Erythroblast (primary cell): ENCODE measurements around the gene STK32C.

Source experiments
- DNase-seq, 2 experiments: peaks; one replicate each; lab custom pipeline; 2025; lab: John Stamatoyannopoulos, UW
- GATA1 ChIP-seq: IDR thresholded peaks from 2 replicates; pipeline ENCODE4 v1.6.1; 2011; ENCODE audit warnings: low read depth, mild to moderate bottlenecking, control low read depth, low read length, moderate library complexity
- POLR2A ChIP-seq: IDR thresholded peaks from 2 replicates; pipeline ENCODE4 v1.6.1; 2011; ENCODE audit warnings: mild to moderate bottlenecking, low read length

The STK32C gene

GRCh38 chr10:132249226-132249724 is 58.5 kb downstream of the STK32C start:
- DNase-seq = no peak
- no peak for TF ChIP-seq GATA1
- no peak for TF ChIP-seq POLR2A

- DNase-seq = peak; percentile 29 to 55
- TF ChIP-seq GATA1 (no peak), POLR2A (no peak)
These were observed 59.1 kb downstream of the STK32C start for GRCh38 chr10:132248455-132249225.

- DNase-seq = no peak
- no peak for TF ChIP-seq GATA1
- TF ChIP-seq POLR2A = no peak
These were observed 59.8 kb downstream of the STK32C start for GRCh38 chr10:132247943-132248342.

GRCh38 chr10:132246296-132246695 is 61.5 kb downstream of the STK32C start:
- no peak for TF ChIP-seq POLR2A
- no peak for TF ChIP-seq GATA1
- no peak for DNase-seq

- no peak for DNase-seq
- TF ChIP-seq GATA1 (no peak), POLR2A (no peak)
These were observed 62.7 kb downstream of the STK32C start for GRCh38 chr10:132245056-132245455.

- DNase-seq = no peak
- no peak for TF ChIP-seq POLR2A
- no peak for TF ChIP-seq GATA1
These were observed 64.1 kb downstream of the STK32C start for GRCh38 chr10:132243626-132244025.

- TF ChIP-seq POLR2A (no peak), GATA1 (no peak)
These were observed 64.6 kb downstream of the STK32C start for GRCh38 chr10:132243141-132243540.

GRCh38 chr10:132242103-132242840 is 65.5 kb downstream of the STK32C start:
- TF ChIP-seq POLR2A (no peak), GATA1 (no peak)
- no peak for DNase-seq

More at GRCh38 chr10:132243141-132243540, 64.6 kb downstream of the STK32C start:
- no peak for DNase-seq

GRCh38 chr10:132241496-132241895 is 66.3 kb downstream of the STK32C start:
- TF ChIP-seq POLR2A (no peak), GATA1 (no peak)
- no peak for DNase-seq

- TF ChIP-seq POLR2A (no peak), GATA1 (no peak)
- no peak for DNase-seq
These were observed 66.7 kb downstream of the STK32C start for GRCh38 chr10:132241086-132241485.

- no peak for DNase-seq
- TF ChIP-seq GATA1 = no peak
- TF ChIP-seq POLR2A = no peak
These were observed 67.2 kb downstream of the STK32C start for GRCh38 chr10:132240581-132240980.

GRCh38 chr10:132240156-132240555 is 67.6 kb downstream of the STK32C start:
- TF ChIP-seq GATA1 (no peak), POLR2A (no peak)
- DNase-seq = no peak

- TF ChIP-seq POLR2A (no peak), GATA1 (no peak)
- DNase-seq = no peak
These were observed 68.4 kb downstream of the STK32C start for GRCh38 chr10:132239126-132240031.
